Activated CD4-positive, alpha-beta T cell treated with anti-CD3 and anti-CD28 coated beads for 36 hours (primary cell): Measurements from ENCODE around the gene AMN1. TPM values are rescaled to one million over a fixed set of nuclear protein-coding genes. Genes with fewer than 3 reads are reported as not detected.
"Not testable (repeated sequence)": the region's sequence is repeated elsewhere in the genome, so short reads cannot be mapped to it uniquely, and the experiment has no call there.

Source experiments
- ATAC-seq: fragments of 200-7000 bp; cut with Tn5 transposase; one replicate; pipeline ENCODE4 v1.10.0; 2021; ENCODE audit warnings: mild to moderate bottlenecking, moderate library complexity
- CTCF ChIA-PET: fragments of 350-600 bp; sonication (Branson Sonifier 250); formaldehyde crosslinking; loops from one replicate; lab custom pipeline; 2021; ENCODE audit warnings: antibody characterized with exemption; lab: Charles Lee
- POLR2A ChIA-PET: fragments of 350-600 bp; sonication (Branson Sonifier 250); formaldehyde crosslinking; loops from one replicate; lab custom pipeline; 2021; ENCODE audit warnings: antibody characterized with exemption, inconsistent platforms; lab: Charles Lee
- DNase-seq: peaks from one replicate; pipeline ENCODE4 v3.0.0-alpha.2; 2020
- H3K27ac Mint-ChIP-seq: one replicate; pipeline ENCODE4 v1.8.0; 2021; ENCODE audit warnings: mixed read lengths
- H3K27me3 Mint-ChIP-seq: one replicate; pipeline ENCODE4 v1.8.0; 2021; ENCODE audit warnings: mixed read lengths
- H3K36me3 Mint-ChIP-seq: one replicate; pipeline ENCODE4 v1.8.0; 2021; ENCODE audit warnings: low read depth, mixed read lengths
- H3K4me1 Mint-ChIP-seq: one replicate; pipeline ENCODE4 v1.8.0; 2021; ENCODE audit warnings: mixed read lengths
- H3K4me3 Mint-ChIP-seq: one replicate; pipeline ENCODE4 v1.8.0; 2021; ENCODE audit warnings: mild to moderate bottlenecking, moderate library complexity, mixed read lengths
- H3K9me3 Mint-ChIP-seq: one replicate; pipeline ENCODE4 v1.8.0; 2021; ENCODE audit warnings: low read depth, mixed read lengths
- intact Hi-C, 2 experiments: fragments of 100-400 bp; cut with DNase I in 1 of 2; cut with micrococcal nuclease in 1 of 2; formaldehyde crosslinking; loops; one replicate each; pipeline versions ENCODE4 v1.14.2 to v1.15.1; 2022 to 2024; cut with DNase I, micrococcal nuclease
- total RNA-seq, 2 experiments: library from RNA; stranded (reverse); gene quantifications; one replicate each; pipeline ENCODE4 v1.2.3, GENCODE V29; 2021

Gene AMN1
- total RNA-seq, 2 experiments from 2014 or later = 5.1 to 5.8 TPM

GRCh38 chr12:31733549-31734432 lies 5.0 kb upstream of the AMN1 start:
- H3K36me3 Mint-ChIP-seq = peaks cover 10% of the 10 kb centered on the region
- H3K27me3 Mint-ChIP-seq, H3K9me3 Mint-ChIP-seq, ATAC-seq: not testable (repeated sequence)
- peak overlapping the region; percentile 84 for H3K27ac Mint-ChIP-seq
- DNase-seq = peak; percentile 58
- peaks cover 64% of the 10 kb centered on the region for H3K4me1 Mint-ChIP-seq
- peak overlapping the region; percentile 28 for H3K4me3 Mint-ChIP-seq
- ChIA-PET POLR2A (interaction anchor here (0.7 kb wide), 1 partner anchor 401 kb away, joined by 3 read pairs; no protein-coding TSS in a partner anchor), CTCF (interaction anchor here (0.6 to 1.3 kb wide), 5 partner anchors 9 to 525 kb away, joined by 3 to 6 read pairs (median 3); no protein-coding TSS in a partner anchor)
- intact Hi-C loops = loop anchor here (1.0 to 5.0 kb wide), 6 partner anchors 13 to 163 kb away; no protein-coding TSS in a partner anchor

- DNase-seq (peak; percentile 66), ATAC-seq (peak; percentile 17)
- H3K36me3 Mint-ChIP-seq = peaks cover 10% of the 10 kb centered on the region
- peak overlapping the region; percentile 84 for H3K27ac Mint-ChIP-seq
- H3K4me3 Mint-ChIP-seq = peak overlapping the region; percentile 28
- no peaks in the 10 kb centered on the region for H3K27me3 Mint-ChIP-seq
- peaks cover 59% of the 10 kb centered on the region for H3K4me1 Mint-ChIP-seq
- ChIA-PET POLR2A (interaction anchor here (1.7 kb wide), 1 partner anchor 16 kb away, joined by 7 read pairs; no protein-coding TSS in a partner anchor), CTCF (interaction anchor here (1.0 to 1.3 kb wide), 2 partner anchors 28 to 64 kb away, joined by 3 to 4 read pairs; no protein-coding TSS in a partner anchor)
- peaks cover 8% of the 10 kb centered on the region for H3K9me3 Mint-ChIP-seq
- intact Hi-C loops = loop anchor here (1.0 to 5.0 kb wide), 6 partner anchors 13 to 163 kb away; no protein-coding TSS in a partner anchor
Observed at GRCh38 chr12:31732926-31733548, 4.2 kb upstream of the AMN1 start.

GRCh38 chr12:31731203-31731602 lies 2.4 kb upstream of the AMN1 start:
- ATAC-seq, H3K27ac Mint-ChIP-seq, H3K27me3 Mint-ChIP-seq, H3K4me3 Mint-ChIP-seq, DNase-seq: not testable (repeated sequence)
- ChIA-PET POLR2A (interaction anchor here (0.7 kb wide), 1 partner anchor 122 kb away, joined by 3 read pairs; no protein-coding TSS in a partner anchor), CTCF (interaction anchor here (0.9 to 1.0 kb wide), 3 partner anchors 32 to 401 kb away, joined by 3 to 5 read pairs (median 3); no protein-coding TSS in a partner anchor)
- intact Hi-C loops = loop anchor here in 1 of 2 experiments (5.0 kb wide), 1 partner anchor 146 kb away; no protein-coding TSS in a partner anchor
- Mint-ChIP-seq H3K36me3 (peaks cover 14% of the 10 kb centered on the region), H3K9me3 (peaks cover 10% of the 10 kb centered on the region), H3K4me1 (peaks cover 55% of the 10 kb centered on the region)

GRCh38 chr12:31729705-31730104 lies 884 bp upstream of the AMN1 start:
- H3K27ac Mint-ChIP-seq = peak overlapping the region; percentile 99
- intact Hi-C loops = loop anchor here (1.0 to 5.0 kb wide), 9 partner anchors 20 to 403 kb away; partner anchors contain the start of genes ETFBKMT (in 2 of the 2), SINHCAF (in 2 of the 2) and RESF1 (in 1 of the 2)
- H3K4me3 Mint-ChIP-seq = peak overlapping the region; percentile 89

GRCh38 chr12:31728289-31728916 lies 418 bp downstream of the AMN1 start:
- peak; percentile 20 for ATAC-seq
- intact Hi-C loops = loop anchor here (2.0 to 5.0 kb wide), 4 partner anchors 79 to 402 kb away; partner anchors contain the start of gene SINHCAF (in 2 of the 2)
- Mint-ChIP-seq H3K27me3 (no peaks in the 10 kb centered on the region), H3K27ac (peak overlapping the region; percentile 99), H3K36me3 (peaks cover 24% of the 10 kb centered on the region), H3K4me3 (peak overlapping the region; percentile 89), H3K4me1 (peaks cover 52% of the 10 kb centered on the region), H3K9me3 (peaks cover 20% of the 10 kb centered on the region)
- ChIA-PET POLR2A (interaction anchor here (0.6 to 1.5 kb wide), 7 partner anchors 19 to 379 kb away, joined by 3 to 9 read pairs (median 4); partner anchors contain the start of gene RESF1), CTCF (interaction anchor here (0.7 to 1.6 kb wide), 4 partner anchors 9 to 406 kb away, joined by 3 to 8 read pairs (median 4); no protein-coding TSS in a partner anchor)
- DNase-seq = peak; percentile 64

More at GRCh38 chr12:31729705-31730104, 884 bp upstream of the AMN1 start:
- Mint-ChIP-seq H3K4me1 (peaks cover 52% of the 10 kb centered on the region), H3K9me3 (peaks cover 12% of the 10 kb centered on the region), H3K36me3 (peaks cover 16% of the 10 kb centered on the region), H3K27me3 (no peaks in the 10 kb centered on the region)
- ChIA-PET POLR2A (interaction anchor here (0.6 to 1.4 kb wide), 2 partner anchors 20 to 378 kb away, joined by 3 to 4 read pairs; no protein-coding TSS in a partner anchor), CTCF (interaction anchor here (0.6 to 1.6 kb wide), 3 partner anchors 7 to 376 kb away, joined by 3 to 8 read pairs (median 4); no protein-coding TSS in a partner anchor)
- no peak for DNase-seq
- no peak for ATAC-seq

GRCh38 chr12:31727192-31727591 lies 1.6 kb downstream of the AMN1 start:
- H3K4me3 Mint-ChIP-seq = no peak overlapping the region
- no peaks in the 10 kb centered on the region for H3K27me3 Mint-ChIP-seq
- H3K27ac Mint-ChIP-seq = peak overlapping the region; percentile 11
- peaks cover 24% of the 10 kb centered on the region for H3K9me3 Mint-ChIP-seq
- ATAC-seq = no peak
- intact Hi-C loops = loop anchor here (5.0 kb wide), 2 partner anchors 80 to 400 kb away; partner anchors contain the start of gene SINHCAF (in 1 of the 2)
- H3K4me1 Mint-ChIP-seq = peaks cover 55% of the 10 kb centered on the region
- POLR2A ChIA-PET = no interaction called here
- peaks cover 29% of the 10 kb centered on the region for H3K36me3 Mint-ChIP-seq
- CTCF ChIA-PET = interaction anchor here (1.3 kb wide), 1 partner anchor 11 kb away, joined by 3 read pairs; no protein-coding TSS in a partner anchor
- no peak for DNase-seq

- no peak for ATAC-seq
- intact Hi-C loops = loop anchor here (5.0 kb wide), 2 partner anchors 81 to 399 kb away; partner anchors contain the start of gene SINHCAF (in 1 of the 2)
- H3K27ac Mint-ChIP-seq = no peak overlapping the region
- no peaks in the 10 kb centered on the region for H3K27me3 Mint-ChIP-seq
- DNase-seq = no peak
- ChIA-PET CTCF (interaction anchor here (1.3 kb wide), 2 partner anchors 11 to 73 kb away, joined by 3 read pairs; no protein-coding TSS in a partner anchor), POLR2A (no interaction called here)
- H3K4me1 Mint-ChIP-seq = peaks cover 56% of the 10 kb centered on the region
- H3K4me3 Mint-ChIP-seq = no peak overlapping the region
- H3K36me3 Mint-ChIP-seq = peaks cover 30% of the 10 kb centered on the region
- peaks cover 24% of the 10 kb centered on the region for H3K9me3 Mint-ChIP-seq
Observed at GRCh38 chr12:31726575-31726974, 2.2 kb downstream of the AMN1 start.

GRCh38 chr12:31724557-31724956 lies 4.3 kb downstream of the AMN1 start:
- Mint-ChIP-seq H3K4me3 (no peak overlapping the region), H3K27me3 (no peaks in the 10 kb centered on the region), H3K36me3 (peaks cover 34% of the 10 kb centered on the region), H3K27ac (no peak overlapping the region), H3K4me1 (peaks cover 45% of the 10 kb centered on the region), H3K9me3 (peaks cover 22% of the 10 kb centered on the region)
- intact Hi-C loops = no loop called here
- ChIA-PET CTCF (no interaction called here), POLR2A (no interaction called here)
- DNase-seq = no peak
- ATAC-seq = no peak

GRCh38 chr12:31722580-31722979 lies 6.2 kb downstream of the AMN1 start:
- H3K4me1 Mint-ChIP-seq = peaks cover 37% of the 10 kb centered on the region
- H3K27me3 Mint-ChIP-seq = no peaks in the 10 kb centered on the region
- peaks cover 48% of the 10 kb centered on the region for H3K36me3 Mint-ChIP-seq
- CTCF ChIA-PET = interaction anchor here (0.6 kb wide), 1 partner anchor 212 kb away, joined by 4 read pairs; no protein-coding TSS in a partner anchor
- DNase-seq (no peak), ATAC-seq (no peak)
- POLR2A ChIA-PET = interaction anchor here (0.7 kb wide), 1 partner anchor 15 kb away, joined by 3 read pairs; no protein-coding TSS in a partner anchor
- no peak overlapping the region for H3K4me3 Mint-ChIP-seq
- no peak overlapping the region for H3K27ac Mint-ChIP-seq
- H3K9me3 Mint-ChIP-seq = peaks cover 30% of the 10 kb centered on the region
- intact Hi-C loops = no loop called here
